CD4-positive, alpha-beta T cell treated with Interleukin-4 for 1 hour (primary cell): Measurements from ENCODE around the gene POLRMT.
"Not testable (repeated sequence)": the region's sequence is repeated elsewhere in the genome, so short reads cannot be mapped to it uniquely, and the experiment has no call there.

Experiments
- DNase-seq, 2 donors: peaks; one replicate each; pipeline ENCODE4 v3.0.0-alpha.2; 2020 to 2022

POLRMT gene

DNA sequence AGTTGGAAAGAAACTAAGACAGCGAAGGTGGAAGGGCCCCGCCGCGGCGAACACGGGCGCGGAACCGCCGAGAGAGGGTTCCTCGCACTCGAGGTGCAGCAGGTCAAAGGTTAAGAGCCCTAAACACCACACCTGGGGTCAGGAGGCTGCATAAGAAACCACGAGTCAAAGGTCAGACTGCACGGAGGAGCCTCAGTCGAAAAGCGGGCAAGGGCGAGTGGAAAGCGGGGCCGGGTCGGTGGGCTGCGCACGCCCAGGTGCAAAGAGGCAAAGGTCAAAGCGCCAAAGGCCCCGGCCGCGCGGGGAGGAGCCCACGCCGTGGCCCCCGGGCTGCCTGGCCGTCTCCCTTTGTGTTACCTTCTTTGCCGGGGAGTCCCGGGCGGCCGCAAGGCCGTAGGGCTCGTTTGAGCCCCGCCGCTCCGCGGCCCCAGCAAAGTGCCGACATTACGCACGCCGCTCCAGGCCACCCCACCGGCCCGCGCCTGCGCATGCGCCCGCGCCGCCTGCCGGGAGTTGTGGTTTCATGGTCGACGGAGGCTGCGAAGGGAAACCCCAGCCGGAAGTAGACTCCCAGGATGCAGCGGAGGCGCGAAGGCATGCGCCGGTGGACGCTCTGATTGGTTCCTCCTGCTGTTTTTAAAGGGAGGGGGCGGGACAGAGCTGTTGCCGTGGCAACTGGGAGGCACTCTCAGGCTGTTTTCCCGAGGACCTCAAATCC is at the start of gene POLRMT:
TSS of gene POLRMT (minus strand) at position 470 of the 718 bp plus-strand sequence. CDS start at position 445, 25 bp downstream.
- peak; percentile 98 to 99 for DNase-seq

DNA sequence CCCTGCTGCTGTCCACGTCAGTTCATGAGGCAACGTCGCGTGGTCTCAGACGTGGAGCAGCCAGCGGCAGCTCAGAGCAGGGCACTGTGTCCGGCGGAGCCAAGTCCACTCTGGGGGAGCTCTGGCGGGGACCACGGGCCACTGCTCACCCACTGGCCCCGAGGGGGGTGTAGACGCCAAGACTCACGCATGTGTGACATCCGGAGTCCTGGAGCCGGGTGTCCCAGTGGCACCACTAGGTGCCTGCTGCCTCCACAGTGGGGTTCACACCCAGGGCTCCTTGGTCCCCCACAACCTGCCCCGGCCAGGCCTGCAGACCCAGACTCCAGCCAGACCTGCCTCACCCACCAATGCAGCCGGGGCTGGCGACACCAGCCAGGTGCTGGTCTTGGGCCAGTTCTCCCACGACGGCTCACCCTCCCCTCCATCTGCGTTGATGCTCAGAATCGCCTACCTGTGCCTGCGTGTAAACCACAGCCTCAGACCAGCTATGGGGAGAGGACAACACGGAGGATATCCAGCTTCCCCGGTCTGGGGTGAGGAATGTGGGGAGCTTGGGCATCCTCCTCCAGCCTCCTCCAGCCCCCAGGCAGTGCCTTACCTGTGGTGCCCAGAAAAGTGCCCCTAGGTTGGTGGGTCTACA is 49.5 kb upstream of the POLRMT start:
- no peak for DNase-seq

DNA sequence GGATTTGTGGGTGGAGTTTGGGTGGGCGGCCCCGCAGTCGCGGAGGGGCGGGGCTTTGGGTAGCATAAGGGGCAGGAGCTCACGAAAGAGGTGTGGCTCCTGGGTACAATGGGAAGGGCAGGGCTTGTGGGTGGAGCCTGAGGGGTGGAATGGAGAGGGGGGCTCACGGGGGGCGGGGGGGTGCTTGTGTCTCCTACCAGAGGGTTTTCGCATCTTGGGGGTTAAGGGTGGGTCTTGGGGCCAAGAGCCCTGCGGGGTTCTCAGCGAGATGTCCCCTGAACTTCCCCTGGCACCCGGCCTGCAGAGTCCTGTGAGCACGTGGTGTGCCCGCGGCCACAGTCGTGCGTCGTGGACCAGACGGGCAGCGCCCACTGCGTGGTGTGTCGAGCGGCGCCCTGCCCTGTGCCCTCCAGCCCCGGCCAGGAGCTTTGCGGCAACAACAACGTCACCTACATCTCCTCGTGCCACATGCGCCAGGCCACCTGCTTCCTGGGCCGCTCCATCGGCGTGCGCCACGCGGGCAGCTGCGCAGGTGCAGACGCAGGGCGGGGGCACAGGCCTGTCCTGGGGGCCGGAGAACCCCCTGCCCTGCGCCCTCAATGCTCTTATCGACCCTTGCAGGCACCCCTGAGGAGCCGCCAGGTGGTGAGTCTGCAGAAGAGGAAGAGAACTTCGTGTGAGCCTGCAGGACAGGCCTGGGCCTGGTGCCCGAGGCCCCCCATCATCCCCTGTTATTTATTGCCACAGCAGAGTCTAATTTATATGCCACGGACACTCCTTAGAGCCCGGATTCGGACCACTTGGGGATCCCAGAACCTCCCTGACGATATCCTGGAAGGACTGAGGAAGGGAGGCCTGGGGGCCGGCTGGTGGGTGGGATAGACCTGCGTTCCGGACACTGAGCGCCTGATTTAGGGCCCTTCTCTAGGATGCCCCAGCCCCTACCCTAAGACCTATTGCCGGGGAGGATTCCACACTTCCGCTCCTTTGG is 48.0 kb upstream of the POLRMT start:
- DNase-seq: peak in 1 of 2 donors; percentile 56

DNA sequence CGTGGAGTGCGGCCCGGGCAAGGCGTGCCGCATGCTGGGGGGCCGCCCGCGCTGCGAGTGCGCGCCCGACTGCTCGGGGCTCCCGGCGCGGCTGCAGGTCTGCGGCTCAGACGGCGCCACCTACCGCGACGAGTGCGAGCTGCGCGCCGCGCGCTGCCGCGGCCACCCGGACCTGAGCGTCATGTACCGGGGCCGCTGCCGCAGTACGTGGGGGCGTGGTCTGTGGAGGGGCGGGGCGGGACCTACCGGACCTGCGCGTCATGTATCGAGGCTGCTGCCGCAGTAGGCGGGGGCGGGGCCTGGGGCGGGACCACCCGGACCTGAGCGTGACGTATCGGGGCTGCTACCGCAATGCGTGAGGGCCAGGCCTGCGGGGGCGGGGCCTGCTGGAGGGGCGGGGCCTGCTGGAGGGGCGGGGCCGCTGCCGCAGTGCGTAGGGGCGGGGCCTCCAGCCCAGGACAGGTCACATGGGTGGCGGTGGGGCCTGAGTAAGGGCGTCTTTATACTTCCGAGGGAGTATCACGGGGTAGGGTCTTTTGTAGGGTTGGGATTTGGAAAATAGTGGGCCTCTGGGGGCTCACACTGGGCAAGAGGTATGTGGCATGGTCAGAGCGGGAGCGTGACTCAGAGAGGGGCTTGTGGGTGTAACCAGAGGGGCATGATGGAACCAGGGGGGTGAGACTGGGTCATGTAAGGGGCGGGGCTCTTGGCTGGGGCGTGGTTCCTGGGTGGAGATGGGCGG is 47.1 kb upstream of the POLRMT start:
- peak; percentile 100 for DNase-seq

DNA sequence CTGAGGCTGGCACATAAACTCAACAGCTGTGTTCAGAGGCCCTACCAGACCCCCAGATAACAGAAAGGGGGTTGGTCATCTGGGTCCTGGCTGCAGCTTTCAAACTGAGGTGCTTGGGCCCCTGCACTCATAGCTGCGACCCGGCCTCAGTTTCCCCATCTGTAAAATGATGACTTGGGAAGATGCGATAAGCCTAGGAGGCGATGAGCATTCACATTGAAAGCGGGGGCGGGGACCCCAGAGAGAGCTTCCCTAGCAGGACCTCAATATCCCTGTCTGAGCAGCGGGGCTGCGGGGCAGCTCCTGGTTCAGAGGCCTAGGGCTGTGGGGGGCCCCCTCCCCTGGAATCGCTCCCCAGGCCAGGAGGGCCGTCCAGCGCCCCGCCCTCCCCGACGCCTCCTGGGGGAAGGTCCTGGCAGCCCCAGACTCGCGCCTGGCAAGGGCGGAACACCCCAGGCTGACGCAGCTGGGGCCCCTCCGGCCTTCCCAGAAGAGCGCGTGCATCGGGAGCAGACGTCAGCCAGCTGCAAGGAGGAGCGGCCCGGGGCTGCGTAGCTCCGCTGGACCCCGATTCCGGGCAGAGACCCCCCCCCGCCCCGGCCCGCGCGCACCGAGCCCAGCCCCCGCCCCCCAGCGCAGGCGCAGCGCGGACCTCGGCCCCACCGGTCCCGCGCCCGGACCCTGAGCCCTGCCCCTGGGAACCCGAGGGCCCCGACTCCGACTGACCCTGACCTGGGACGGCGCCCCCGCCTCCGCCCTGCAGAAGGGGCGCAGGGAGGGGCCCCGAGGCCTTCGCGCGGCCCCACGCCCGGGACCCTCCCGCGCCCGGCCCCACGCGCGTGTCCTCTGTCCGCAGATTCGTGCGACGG is 46.3 kb upstream of the POLRMT start:
- DNase-seq: peak; percentile 31 to 62

DNA sequence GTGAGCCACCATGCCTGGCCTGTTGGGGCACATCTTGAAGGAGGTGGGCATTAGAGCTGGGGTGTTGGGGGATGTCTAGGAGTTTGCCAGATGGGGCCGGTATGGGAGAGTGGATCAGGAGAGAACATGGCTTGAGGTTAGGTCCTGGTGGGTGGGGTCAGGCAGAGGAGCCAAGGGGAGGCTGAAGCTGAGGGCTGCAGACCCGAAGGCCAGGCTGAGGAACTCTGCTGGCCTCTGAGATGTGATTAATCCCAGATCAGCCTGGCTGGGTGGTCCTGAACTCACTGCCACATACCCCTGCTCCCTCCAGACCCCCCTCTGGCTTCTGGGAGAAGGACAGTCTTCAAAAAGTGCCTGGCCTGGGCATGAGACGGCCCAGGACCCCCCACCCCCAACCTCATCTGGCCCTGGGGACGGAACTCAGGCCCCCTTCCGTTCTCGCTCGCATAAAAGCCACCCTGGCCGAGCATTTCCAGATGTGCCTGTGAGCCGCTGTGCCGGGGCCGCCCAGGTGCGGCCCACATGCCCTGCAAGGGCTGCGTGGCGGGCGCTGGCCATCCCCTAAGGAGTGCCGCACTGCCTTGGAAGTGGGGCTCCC is 45.6 kb upstream of the POLRMT start:
- DNase-seq: no peak

DNA sequence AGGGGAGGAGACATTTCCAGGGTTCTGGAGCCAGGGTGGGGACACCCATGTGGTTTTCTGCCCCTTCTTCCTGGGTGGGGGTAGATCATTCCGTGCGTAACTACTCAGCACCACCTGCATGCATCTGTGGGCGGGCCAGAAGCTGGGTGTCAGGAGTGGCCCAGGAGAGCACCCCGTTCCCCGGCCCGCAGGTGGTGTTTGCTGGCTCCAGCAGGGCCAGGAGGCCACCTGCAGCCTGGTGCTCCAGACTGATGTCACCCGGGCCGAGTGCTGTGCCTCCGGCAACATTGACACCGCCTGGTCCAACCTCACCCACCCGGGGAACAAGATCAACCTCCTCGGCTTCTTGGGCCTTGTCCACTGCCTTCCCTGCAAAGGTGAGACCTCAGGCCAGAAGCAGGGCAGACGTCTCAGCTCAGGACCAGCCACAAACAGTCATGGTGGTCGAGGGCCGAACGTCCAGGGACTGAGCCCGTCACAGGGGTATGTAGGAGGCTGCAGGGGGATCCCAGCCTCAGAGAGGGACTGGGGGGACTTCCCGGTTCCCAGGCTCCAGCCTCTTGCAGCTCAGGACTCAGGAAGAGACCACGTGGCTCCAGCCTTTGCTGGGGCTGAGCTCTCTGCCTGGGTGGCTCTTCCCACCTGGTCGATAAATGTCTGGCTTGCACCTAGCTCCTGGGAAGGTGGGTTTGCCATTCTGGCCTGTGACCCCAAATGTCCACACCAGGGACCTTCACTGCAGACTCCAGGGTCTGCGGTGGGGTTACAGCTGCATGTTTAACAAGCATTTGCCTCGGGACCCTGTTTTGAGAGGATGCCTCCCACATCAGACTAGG is 44.5 kb upstream of the POLRMT start:
- DNase-seq: no peak

DNA sequence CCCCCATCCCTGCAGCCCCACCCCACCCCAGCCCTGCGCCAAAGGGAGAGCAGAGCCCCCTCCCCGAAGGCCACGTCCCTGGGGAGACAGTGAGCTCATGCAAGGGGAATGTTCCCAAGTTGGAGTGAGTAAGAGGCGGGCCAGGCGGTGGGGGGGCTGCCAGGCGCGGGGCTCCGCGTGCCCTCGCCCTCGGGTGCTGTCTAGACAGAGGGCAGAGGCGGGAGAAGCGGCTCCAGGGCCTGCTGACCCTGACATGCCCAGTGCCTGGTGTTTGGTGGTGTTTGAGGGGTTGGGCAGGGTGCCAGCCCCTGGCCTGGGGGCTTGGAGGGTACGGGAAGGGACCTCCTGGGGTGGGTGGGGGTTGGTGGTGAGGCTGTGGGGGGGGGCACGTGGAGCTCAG is 43.9 kb upstream of the POLRMT start:
- no peak for DNase-seq

DNA sequence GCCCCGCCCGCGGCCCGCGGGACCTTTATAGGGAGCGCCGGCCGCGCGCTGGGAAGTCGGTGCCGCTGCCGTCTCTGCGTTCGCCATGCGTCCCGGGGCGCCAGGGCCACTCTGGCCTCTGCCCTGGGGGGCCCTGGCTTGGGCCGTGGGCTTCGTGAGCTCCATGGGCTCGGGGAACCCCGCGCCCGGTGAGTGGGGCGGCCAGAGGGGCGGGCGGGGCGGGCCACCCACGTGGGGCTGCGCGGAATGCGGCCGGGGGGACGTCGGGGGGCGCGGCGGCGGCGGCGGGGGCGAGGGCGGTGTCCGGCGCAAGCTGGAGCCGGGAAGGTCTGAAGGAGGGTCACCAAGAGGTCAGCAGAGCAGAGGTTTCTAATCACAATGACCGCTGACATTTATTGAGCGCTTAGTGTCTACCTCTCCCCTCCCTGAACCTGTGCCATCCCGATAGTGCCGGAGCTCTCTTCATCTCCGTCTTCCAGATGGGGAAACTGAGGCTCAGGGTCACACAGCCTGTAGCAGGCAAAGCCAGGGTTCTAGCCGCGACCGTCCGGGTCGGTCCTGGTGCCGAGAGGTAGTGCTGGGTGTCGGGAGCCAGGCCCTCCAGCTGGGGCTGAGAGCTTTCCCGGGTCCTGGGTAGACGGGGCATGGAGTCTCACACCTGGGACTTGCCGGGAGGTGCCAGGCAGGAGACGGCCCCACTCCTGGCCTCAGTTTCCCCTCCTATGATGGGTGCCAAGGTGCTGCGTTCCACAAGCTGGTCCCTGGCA is 43.2 kb upstream of the POLRMT start, which contains the start of gene FSTL3:
TSS of gene FSTL3 (plus strand) at position 54 of the 767 bp plus-strand sequence. CDS start at position 86, 32 bp downstream.
- no peak for DNase-seq

DNA sequence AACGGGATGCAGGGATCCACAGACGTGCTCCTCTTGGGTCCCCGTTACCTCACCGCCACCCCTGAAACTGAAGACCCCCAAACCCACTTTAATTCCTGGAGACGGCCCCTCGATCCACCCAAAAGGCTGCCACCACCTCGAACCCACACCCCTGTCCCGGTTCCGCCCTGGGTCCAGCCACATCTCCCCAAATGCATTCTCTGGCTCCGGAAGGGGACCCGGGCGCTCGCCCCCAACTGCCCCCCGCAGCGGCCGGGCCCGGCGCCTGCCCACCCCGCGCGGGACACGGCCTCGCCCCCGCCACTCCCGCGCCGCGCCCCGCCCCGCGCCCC is 42.6 kb upstream of the POLRMT start:
- DNase-seq: no peak

DNA sequence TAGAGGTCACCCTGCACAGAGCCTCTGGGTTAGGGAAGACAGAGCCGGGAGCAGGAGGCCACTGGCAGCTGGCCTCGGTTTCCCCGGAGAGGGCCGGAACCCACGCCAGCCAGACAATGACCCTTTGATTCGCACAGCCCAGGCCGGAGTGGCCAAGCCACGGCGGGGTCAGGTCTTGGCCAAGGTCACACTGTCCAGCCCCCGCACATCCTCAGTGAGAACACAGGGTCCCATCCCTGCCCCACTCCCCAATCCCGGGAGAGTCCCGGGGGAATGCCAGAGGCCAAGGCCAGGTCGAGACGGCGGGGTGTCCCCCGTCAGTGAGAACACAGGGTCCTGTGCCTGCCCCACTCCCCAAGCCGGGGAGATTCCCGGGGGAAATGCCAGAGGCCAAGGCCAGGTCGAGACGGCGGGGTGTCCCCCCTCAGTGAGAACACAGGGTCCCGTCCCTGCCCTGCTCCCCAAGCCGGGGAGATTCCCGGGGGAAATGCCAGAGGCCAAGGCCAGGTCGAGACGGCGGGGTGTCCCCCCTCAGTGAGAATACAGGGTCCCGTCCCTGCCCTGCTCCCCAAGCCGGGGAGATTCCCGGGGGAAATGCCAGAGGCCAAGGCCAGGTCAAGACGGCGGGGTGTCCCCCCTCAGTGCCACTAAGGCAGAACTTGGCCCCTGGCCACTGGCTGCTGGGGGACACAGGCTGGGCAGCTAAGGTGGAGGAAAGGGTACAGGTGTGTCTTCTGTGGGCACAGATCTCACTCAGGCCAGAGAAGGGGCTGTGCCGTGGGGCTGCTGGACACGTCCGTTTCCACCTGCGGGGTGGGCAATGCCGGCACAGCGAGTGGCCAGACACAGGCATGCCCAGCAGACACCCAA is 41.2 kb upstream of the POLRMT start:
- DNase-seq: no peak

DNA sequence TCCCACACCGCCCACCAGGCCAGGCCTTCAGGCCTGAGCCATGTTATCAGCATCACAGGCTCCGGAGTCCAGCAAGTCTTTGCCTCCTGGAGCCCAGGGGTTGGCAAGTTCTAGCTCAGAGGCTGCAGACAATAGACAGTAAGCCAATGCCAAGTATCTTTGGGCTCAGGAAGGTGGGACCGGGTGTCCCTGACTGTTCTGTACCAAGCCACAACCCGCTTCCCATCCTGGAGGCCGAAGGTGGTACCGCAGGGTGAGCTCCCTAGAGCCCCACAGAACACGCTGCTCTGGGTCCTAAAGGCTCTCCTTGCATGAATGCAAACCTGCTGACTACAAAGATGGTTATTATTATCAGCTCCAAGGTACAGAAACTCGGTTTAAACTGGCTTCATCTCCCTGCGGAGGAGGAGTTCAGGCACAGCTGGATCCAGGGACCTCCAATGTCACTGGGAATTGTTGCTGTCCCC is 37.3 kb upstream of the POLRMT start:
- DNase-seq: no peak

DNA sequence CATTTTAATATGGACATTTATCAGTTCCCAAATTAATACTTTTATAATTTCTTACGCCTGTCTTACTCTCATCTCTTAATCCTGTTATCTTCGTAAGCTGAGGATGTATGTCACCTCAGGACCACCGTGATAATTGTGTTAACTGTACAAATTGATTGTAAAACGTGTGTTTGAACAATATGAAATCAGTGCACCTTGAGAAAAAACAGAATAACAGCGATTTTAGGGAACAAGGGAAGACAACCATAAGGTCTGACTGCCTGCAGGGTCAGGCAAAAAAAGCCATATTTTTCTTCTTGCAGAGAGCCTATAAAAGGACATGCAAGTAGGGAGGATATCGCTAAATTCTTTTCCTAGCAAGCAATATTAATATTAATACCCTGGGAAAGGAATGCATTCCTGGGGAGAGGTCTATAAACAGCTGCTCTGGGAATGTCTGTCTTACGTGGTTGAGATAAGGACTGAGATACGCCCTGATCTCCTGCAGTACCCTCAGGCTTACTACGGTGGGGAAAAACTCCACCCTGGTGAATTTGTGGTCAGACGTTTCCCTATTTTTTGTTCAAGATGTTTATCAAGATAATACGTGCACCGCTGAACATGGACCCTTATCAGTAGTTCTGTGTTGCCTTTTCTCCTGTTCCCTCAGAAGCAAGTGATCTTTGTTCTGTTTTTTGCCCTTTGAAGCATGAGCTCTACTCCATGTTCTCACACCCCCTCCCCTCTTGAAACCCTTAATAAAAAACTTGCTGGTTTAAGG is 35.5 kb upstream of the POLRMT start:
- not testable (repeated sequence) for DNase-seq

DNA sequence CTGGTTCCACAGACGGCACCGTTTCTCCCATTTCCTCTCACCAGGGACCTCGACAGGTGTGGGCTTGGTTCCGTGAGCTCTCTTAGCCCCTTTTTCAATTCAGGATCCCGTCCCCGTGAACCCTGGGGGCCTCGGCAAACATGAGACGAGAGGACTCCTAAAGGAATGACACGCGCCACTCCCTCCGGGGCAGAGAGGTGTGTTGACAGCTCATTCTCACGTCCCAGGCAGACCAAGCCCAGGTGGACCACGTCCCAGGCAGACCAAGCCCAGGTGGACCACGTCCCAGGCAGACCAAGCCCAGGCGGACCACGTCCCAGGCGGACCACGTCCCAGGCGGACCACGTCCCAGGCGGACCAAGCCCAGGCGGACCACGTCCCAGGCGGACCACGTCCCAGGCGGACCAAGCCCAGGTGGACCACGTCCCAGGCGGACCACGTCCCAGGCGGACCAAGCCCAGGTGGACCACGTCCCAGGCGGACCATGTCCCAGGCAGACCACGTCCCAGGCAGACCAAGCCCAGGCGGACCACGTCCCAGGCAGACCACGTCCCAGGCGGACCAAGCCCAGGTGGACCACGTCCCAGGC is 33.7 kb upstream of the POLRMT start:
- not testable (repeated sequence) for DNase-seq

DNA sequence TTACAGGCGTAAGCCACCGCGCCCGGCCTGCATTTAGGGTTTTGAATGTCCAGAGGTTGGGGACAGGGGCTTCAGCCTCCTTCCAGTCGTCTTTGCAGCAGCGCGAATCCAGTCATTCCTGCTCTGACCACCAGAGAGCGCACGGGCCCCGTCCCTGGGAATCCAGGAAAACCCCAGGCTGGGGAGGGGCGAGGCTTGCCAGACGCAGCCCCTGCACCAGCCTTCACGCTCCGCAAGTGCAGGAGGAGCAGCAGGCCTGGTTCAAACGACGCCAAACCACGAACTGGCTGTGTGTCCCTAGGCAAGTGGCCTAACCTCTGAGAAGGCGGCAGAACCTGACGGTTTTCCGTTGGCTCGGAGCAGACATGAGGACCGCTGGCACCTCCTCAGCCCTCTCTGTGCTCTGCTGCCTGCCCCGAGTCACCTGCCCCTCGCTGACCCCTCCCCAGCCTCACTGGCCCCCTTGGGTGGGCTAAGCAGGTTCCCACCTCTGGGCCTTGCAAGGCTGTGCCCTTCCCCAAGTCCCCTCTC is 31.6 kb upstream of the POLRMT start:
- peak; percentile 84 to 87 for DNase-seq

DNA sequence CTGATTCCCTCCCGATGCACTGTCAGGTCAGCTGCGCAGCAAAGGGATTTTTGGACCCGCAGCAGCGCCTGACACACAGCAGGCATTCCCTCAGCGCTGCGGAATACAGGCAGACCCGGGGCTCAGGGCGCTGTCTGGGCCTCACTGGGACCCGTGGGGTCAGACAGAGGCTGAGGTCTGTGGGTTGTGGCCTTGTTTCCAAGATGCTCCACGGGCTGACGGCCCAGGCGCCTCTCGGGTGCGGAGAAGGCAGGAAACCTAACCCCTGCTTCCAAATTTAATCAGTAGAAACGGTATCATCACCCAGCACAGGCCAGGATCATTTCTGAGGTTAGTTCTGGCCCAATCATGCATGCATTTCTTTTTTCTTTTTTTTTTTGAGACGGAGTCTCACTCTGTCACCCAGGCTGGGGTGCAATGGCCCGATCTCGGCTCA is 30.4 kb upstream of the POLRMT start:
- no peak for DNase-seq
